SK-N-SH treated with all-trans-retinoic acid at 6 μM for 48 hours (cell line): ENCODE data around the gene ECHS1.

ENCODE experiments used
- ATAC-seq: fragments of 200-7000 bp; cut with Tn5 transposase; 3 replicates; pipeline ENCODE4 v1.9.1; 2020; ENCODE audit warnings: mild to moderate bottlenecking, moderate library complexity
- ARNTL ChIP-seq: fragments of 450-650 bp; formaldehyde crosslinking; IDR thresholded peaks from 2 replicates; pipeline ENCODE4 v1.5.0; 2020; ENCODE audit warnings: low read depth, mild to moderate bottlenecking, moderate library complexity, borderline replicate concordance
- BACH2 ChIP-seq: fragments of 250-450 bp; sonication (Bioruptor Pico); IDR thresholded peaks from 2 replicates; pipeline ENCODE4 v1.9.0; 2021; ENCODE audit warnings: mild to moderate bottlenecking, borderline replicate concordance
- CSDC2 ChIP-seq: fragments of 250-450 bp; sonication (Bioruptor Pico); IDR thresholded peaks from 2 replicates; pipeline ENCODE4 v1.5.0; 2020; ENCODE audit warnings: mild to moderate bottlenecking, moderate library complexity
- CSRNP3 ChIP-seq: fragments of 250-450 bp; sonication (Bioruptor Pico); IDR thresholded peaks from 2 replicates; pipeline ENCODE4 v1.5.1; 2021; ENCODE audit warnings: mild to moderate bottlenecking, moderate library complexity
- ESRRG ChIP-seq: fragments of 250-450 bp; sonication (Bioruptor Pico); IDR thresholded peaks from 2 replicates; pipeline ENCODE4 v1.6.1; 2021; ENCODE audit warnings: mild to moderate bottlenecking
- GLIS3 ChIP-seq: fragments of 250-450 bp; sonication (Bioruptor Pico); IDR thresholded peaks from 2 replicates; pipeline ENCODE4 v1.5.0; 2020; ENCODE audit warnings: mild to moderate bottlenecking, moderate library complexity
- ISL1 ChIP-seq: fragments of 250-450 bp; sonication (Bioruptor Pico); IDR thresholded peaks from 2 replicates; pipeline ENCODE4 v2.1.2; 2022; ENCODE audit warnings: mild to moderate bottlenecking, moderate library complexity
- OSR1 ChIP-seq: fragments of 250-450 bp; sonication (Bioruptor Pico); IDR thresholded peaks from 2 replicates; pipeline ENCODE4 v1.8.0; 2022; ENCODE audit warnings: moderate library complexity, mild to moderate bottlenecking, inconsistent platforms
- PATZ1 ChIP-seq: fragments of 250-450 bp; sonication (Bioruptor Pico); IDR thresholded peaks from 2 replicates; pipeline ENCODE4 v1.8.0; 2020; ENCODE audit warnings: mild to moderate bottlenecking, moderate library complexity, borderline replicate concordance
- POU6F1 ChIP-seq: fragments of 250-450 bp; sonication (Bioruptor Pico); IDR thresholded peaks from 2 replicates; pipeline ENCODE4 v1.8.0; 2021; ENCODE audit warnings: low read depth, mild to moderate bottlenecking, moderate library complexity, borderline replicate concordance
- PPARA ChIP-seq: fragments of 250-450 bp; sonication (Bioruptor Pico); IDR thresholded peaks from 2 replicates; pipeline ENCODE4 v1.5.0; 2020; ENCODE audit warnings: mild to moderate bottlenecking, borderline replicate concordance
- RARB ChIP-seq: fragments of 250-450 bp; sonication (Bioruptor Pico); IDR thresholded peaks from 2 replicates; pipeline ENCODE4 v1.8.0; 2021; ENCODE audit warnings: mild to moderate bottlenecking, moderate library complexity
- SNAI2 ChIP-seq: fragments of 250-450 bp; sonication (Bioruptor Pico); IDR thresholded peaks from 2 replicates; pipeline ENCODE4 v1.5.0; 2020; ENCODE audit warnings: mild to moderate bottlenecking, moderate library complexity
- TCF4 ChIP-seq: fragments of 250-450 bp; sonication (Bioruptor Pico); IDR thresholded peaks from 2 replicates; pipeline ENCODE4 v1.8.0; 2021; ENCODE audit warnings: mild to moderate bottlenecking, moderate library complexity, borderline replicate concordance
- TOX ChIP-seq: fragments of 250-450 bp; sonication (Bioruptor Pico); IDR thresholded peaks from 2 replicates; pipeline ENCODE4 v1.8.0; 2021; ENCODE audit warnings: mild to moderate bottlenecking, moderate library complexity, borderline replicate concordance
- TSHZ2 ChIP-seq: fragments of 250-450 bp; sonication (Bioruptor Pico); IDR thresholded peaks from 2 replicates; pipeline ENCODE4 v1.5.0; 2020; ENCODE audit warnings: mild to moderate bottlenecking, moderate library complexity
- ZC3H10 ChIP-seq: fragments of 250-450 bp; sonication (Bioruptor Pico); IDR thresholded peaks from 2 replicates; pipeline ENCODE4 v1.5.1; 2021; ENCODE audit warnings: mild to moderate bottlenecking, moderate library complexity
- ZFP3 ChIP-seq: fragments of 250-450 bp; sonication (Bioruptor Pico); IDR thresholded peaks from 2 replicates; pipeline ENCODE4 v1.5.0; 2020; ENCODE audit warnings: mild to moderate bottlenecking, moderate library complexity
- ZFP30 ChIP-seq: fragments of 450-650 bp; formaldehyde crosslinking; IDR thresholded peaks from 2 replicates; pipeline ENCODE4 v1.5.0; 2022; ENCODE audit warnings: mild to moderate bottlenecking, moderate library complexity
- ZNF565 ChIP-seq: fragments of 450-650 bp; formaldehyde crosslinking; conservative IDR thresholded peaks from 2 replicates; pipeline ENCODE4 v1.5.0; 2020; ENCODE audit warnings: low read depth, mild to moderate bottlenecking, moderate library complexity
- ZNF8 ChIP-seq: fragments of 450-650 bp; formaldehyde crosslinking; IDR thresholded peaks from 2 replicates; pipeline ENCODE4 v1.5.0; 2020; ENCODE audit warnings: mild to moderate bottlenecking, moderate library complexity
- TF ChIP-seq, protein P1 (sequence below): fragments of 250-450 bp; sonication (Bioruptor Pico); IDR thresholded peaks from 2 replicates; pipeline ENCODE4 v1.5.1; 2020; ENCODE audit warnings: low read depth, mild to moderate bottlenecking, moderate library complexity

ECHS1 gene

DNA sequence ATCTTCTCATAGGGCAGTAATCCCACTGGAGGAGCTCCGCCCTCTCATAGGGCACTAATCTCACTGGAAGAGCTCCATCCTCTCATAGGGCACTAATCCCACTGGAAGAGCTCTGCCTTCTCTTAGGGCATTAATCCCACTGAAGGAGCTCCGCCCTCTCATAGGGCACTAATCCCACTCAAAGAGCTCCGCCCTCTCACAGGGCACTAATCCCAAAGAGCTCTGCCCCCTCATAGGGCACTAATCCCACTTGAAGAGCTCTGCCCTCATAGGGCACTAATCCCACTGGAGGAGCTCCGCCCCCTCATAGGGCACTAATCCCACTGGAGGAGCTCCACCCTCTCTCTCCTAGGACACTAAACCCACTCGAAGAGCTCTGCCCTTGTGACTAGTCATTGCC, 11.9 kb downstream of the ECHS1 start:
- no peak for TF ChIP-seq SNAI2 (CRISPR knock-in tag)
- no peak for TF ChIP-seq BACH2 (CRISPR knock-in tag)
- TF ChIP-seq RARB: no peak
- TF ChIP-seq POU6F1: no peak
- TF ChIP-seq ARNTL: no peak
- no peak for TF ChIP-seq ISL1 (CRISPR knock-in tag)
- no peak for TF ChIP-seq ZC3H10 (CRISPR knock-in tag)
- no peak for TF ChIP-seq PATZ1 (CRISPR knock-in tag)
- TF ChIP-seq, all 23 proteins: peak for 0
- no peak for ATAC-seq

- ATAC-seq: no peak
- TF ChIP-seq ZNF565: no peak
- no peak for TF ChIP-seq ISL1 (CRISPR knock-in tag)
- TF ChIP-seq CSDC2 (CRISPR knock-in tag): no peak
Measured at GRCh38 chr10:133359972-133360610, 13.1 kb downstream of the ECHS1 start.

DNA sequence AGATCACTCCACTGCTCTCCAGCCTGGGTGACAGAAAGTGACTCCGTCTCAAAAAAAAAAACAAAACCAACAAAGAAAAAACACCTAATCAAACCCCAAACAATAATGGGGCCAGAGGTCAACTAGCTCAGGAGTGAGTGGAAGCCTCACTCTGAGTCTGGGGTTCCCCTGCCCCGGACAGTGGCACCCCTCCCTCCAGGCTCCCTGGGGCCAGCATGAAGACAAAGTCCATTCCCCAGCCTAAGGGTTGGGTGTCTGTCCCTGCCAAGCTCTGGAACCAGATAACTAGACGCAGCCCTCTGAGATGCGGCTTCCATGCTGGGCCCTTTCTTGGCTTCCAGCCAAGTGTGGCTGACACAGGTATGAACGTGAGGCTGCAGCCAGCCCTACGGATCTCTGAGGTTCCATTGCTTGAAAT, 13.6 kb downstream of the ECHS1 start:
- TF ChIP-seq, protein P1, sequence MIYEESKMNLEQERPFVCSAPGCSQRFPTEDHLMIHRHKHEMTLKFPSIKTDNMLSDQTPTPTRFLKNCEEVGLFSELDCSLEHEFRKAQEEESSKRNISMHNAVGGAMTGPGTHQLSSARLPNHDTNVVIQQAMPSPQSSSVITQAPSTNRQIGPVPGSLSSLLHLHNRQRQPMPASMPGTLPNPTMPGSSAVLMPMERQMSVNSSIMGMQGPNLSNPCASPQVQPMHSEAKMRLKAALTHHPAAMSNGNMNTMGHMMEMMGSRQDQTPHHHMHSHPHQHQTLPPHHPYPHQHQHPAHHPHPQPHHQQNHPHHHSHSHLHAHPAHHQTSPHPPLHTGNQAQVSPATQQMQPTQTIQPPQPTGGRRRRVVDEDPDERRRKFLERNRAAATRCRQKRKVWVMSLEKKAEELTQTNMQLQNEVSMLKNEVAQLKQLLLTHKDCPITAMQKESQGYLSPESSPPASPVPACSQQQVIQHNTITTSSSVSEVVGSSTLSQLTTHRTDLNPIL (CRISPR knock-in tag): no peak
- TF ChIP-seq ZFP3 (CRISPR knock-in tag): no peak
- no peak for TF ChIP-seq GLIS3
- TF ChIP-seq ZFP30 (CRISPR knock-in tag): no peak
- no peak for TF ChIP-seq TSHZ2 (CRISPR knock-in tag)
- no peak for TF ChIP-seq TOX (CRISPR knock-in tag)
- TF ChIP-seq SNAI2 (CRISPR knock-in tag): no peak
- TF ChIP-seq RARB: no peak
- TF ChIP-seq ZNF565: no peak
- TF ChIP-seq TCF4: no peak
- no peak for TF ChIP-seq PATZ1 (CRISPR knock-in tag)
- ATAC-seq: no peak

DNA sequence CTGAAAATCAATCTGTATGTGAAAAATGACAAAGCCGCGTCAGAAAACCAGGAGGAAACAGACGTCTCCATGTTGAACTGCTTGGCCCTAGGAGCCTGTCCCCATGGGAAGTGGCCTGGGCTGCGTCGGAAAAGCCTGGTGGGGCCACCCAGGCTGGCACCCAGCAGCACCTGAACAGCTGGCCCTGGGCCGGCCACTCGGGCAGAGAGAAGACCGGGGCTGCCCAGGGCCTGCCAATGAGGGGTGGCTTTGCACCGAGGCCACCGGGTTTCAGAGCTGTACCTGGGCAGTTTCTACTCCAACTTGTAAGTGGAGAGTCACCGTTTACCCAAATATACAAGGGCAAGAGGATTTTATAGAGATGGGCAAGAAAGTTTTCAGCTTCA, 14.2 kb downstream of the ECHS1 start:
- no peak for TF ChIP-seq ESRRG (CRISPR knock-in tag)
- TF ChIP-seq RARB: no peak
- TF ChIP-seq PPARA (CRISPR knock-in tag): no peak
- no peak for TF ChIP-seq CSRNP3 (CRISPR knock-in tag)
- TF ChIP-seq BACH2 (CRISPR knock-in tag): no peak
- no peak for TF ChIP-seq ZNF8
- TF ChIP-seq POU6F1: no peak
- TF ChIP-seq ARNTL: no peak
- TF ChIP-seq ISL1 (CRISPR knock-in tag): no peak
- no peak for TF ChIP-seq OSR1
- ATAC-seq: no peak
